ENCODE results near the gene RBMS3. TPM values are rescaled to one million over a fixed set of nuclear protein-coding genes. Genes with fewer than 3 reads are reported as not detected.

RBMS3 gene
- total RNA-seq, 2 experiments from 2014 or later: 0.38 to 0.63 TPM

GRCh38 chr3:29901097-29901496 lies 620.2 kb downstream of the RBMS3 start:
- no peaks in the 10 kb centered on the region for H3K27me3 Mint-ChIP-seq
- H3K9me3 Mint-ChIP-seq: no peaks in the 10 kb centered on the region
- no peak for DNase-seq
- POLR2A ChIA-PET: no interaction called here
- no peaks in the 10 kb centered on the region for H3K36me3 Mint-ChIP-seq (ENCODE audit: low read depth)
- H3K4me3 Mint-ChIP-seq: no peak overlapping the region
- H3K27ac Mint-ChIP-seq: no peak overlapping the region
- CTCF ChIA-PET: no interaction called here
- H3K4me1 Mint-ChIP-seq: no peaks in the 10 kb centered on the region

GRCh38 chr3:29903600-29903999 lies 622.7 kb downstream of the RBMS3 start:
- Mint-ChIP-seq H3K4me1 (no peaks in the 10 kb centered on the region), H3K27me3 (no peaks in the 10 kb centered on the region), H3K9me3 (no peaks in the 10 kb centered on the region), H3K36me3 (ENCODE audit: low read depth) (no peaks in the 10 kb centered on the region), H3K4me3 (no peak overlapping the region), H3K27ac (no peak overlapping the region)
- ChIA-PET CTCF (no interaction called here), POLR2A (no interaction called here)
- no peak for DNase-seq

GRCh38 chr3:29906906-29907305 lies 626.0 kb downstream of the RBMS3 start:
- ChIA-PET CTCF (no interaction called here), POLR2A (no interaction called here)
- no peaks in the 10 kb centered on the region for H3K4me1 Mint-ChIP-seq
- no peak overlapping the region for H3K27ac Mint-ChIP-seq
- H3K4me3 Mint-ChIP-seq: no peak overlapping the region
- no peak for DNase-seq
- H3K27me3 Mint-ChIP-seq: no peaks in the 10 kb centered on the region
- H3K36me3 Mint-ChIP-seq (ENCODE audit: low read depth): no peaks in the 10 kb centered on the region
- H3K9me3 Mint-ChIP-seq: no peaks in the 10 kb centered on the region

DNA sequence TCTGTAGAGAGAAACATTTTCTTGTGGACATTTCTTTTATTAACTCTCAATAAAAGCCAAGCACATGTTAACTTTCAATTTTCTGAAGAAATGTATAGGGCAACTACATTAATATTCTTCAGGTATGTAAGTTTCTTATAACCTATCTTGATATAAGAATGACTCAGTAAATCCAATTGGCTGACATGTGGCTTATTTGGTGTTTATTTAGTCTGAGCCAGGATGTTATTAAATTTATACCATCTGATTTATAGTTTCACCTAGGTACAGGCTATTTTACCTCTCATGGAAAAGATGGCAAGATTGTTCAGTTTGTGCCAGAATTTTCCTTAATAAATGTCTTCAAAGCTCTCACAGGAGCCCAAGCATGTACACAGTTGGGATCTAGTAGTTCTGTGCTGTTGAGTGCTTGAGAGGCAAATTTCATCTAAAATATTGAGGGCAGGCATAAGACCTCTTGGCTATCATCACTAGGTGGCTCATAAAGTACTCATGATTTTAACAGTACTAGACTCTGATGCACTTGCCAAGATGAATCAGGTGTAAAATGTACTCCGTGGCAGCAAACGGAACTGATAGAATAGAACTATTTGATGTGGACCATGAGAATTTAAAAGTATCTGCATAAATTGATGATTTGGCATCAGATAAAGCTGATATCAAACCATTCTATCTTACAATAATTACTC lies 631.9 kb downstream of the RBMS3 start:
- no peaks in the 10 kb centered on the region for H3K4me1 Mint-ChIP-seq
- ChIA-PET POLR2A (no interaction called here), CTCF (no interaction called here)
- no peaks in the 10 kb centered on the region for H3K36me3 Mint-ChIP-seq (ENCODE audit: low read depth)
- no peaks in the 10 kb centered on the region for H3K27me3 Mint-ChIP-seq
- H3K27ac Mint-ChIP-seq: no peak overlapping the region
- DNase-seq: no peak
- no peaks in the 10 kb centered on the region for H3K9me3 Mint-ChIP-seq
- no peak overlapping the region for H3K4me3 Mint-ChIP-seq

DNA sequence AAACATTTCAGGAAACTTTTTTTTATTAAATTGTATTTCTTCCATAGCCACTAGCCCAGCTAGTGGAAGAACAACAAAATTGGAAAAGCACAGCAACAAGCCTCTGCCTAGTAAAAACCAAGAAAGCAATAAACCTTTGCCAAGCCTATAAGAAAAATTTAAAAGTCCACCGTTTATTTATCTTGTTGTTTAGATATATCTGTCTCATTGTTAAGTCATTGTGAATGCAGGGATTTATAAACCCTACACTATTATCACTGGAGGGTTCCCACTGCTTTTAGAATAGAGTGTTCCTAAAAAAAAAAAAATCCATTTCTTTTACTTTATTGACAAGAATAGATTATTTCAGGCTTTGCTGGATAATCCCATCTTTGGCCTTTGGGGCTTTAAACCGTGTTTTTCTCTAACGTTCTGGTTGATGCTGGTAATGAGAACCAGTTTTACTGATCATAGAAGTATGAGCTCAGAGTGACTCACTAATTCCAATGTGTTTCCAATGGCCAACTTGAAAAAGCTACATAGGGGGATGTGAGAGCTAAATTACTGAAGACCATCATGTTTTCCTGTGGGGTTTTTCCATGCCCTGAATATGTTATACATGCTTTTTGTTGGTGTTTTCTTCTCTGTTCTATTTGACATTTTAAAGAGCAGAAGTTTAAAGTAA lies 634.1 kb downstream of the RBMS3 start:
- Mint-ChIP-seq H3K36me3 (ENCODE audit: low read depth) (no peaks in the 10 kb centered on the region), H3K9me3 (no peaks in the 10 kb centered on the region), H3K4me3 (no peak overlapping the region), H3K27ac (no peak overlapping the region), H3K4me1 (no peaks in the 10 kb centered on the region), H3K27me3 (no peaks in the 10 kb centered on the region)
- POLR2A ChIA-PET: no interaction called here
- DNase-seq: no peak
- CTCF ChIA-PET: no interaction called here

- Mint-ChIP-seq H3K4me1 (no peaks in the 10 kb centered on the region), H3K4me3 (no peak overlapping the region), H3K27ac (no peak overlapping the region), H3K36me3 (ENCODE audit: low read depth) (no peaks in the 10 kb centered on the region), H3K9me3 (no peaks in the 10 kb centered on the region), H3K27me3 (no peaks in the 10 kb centered on the region)
- DNase-seq: no peak
- ChIA-PET POLR2A (no interaction called here), CTCF (no interaction called here)
Measured at GRCh38 chr3:29919571-29919970, 638.7 kb downstream of the RBMS3 start.

DNA sequence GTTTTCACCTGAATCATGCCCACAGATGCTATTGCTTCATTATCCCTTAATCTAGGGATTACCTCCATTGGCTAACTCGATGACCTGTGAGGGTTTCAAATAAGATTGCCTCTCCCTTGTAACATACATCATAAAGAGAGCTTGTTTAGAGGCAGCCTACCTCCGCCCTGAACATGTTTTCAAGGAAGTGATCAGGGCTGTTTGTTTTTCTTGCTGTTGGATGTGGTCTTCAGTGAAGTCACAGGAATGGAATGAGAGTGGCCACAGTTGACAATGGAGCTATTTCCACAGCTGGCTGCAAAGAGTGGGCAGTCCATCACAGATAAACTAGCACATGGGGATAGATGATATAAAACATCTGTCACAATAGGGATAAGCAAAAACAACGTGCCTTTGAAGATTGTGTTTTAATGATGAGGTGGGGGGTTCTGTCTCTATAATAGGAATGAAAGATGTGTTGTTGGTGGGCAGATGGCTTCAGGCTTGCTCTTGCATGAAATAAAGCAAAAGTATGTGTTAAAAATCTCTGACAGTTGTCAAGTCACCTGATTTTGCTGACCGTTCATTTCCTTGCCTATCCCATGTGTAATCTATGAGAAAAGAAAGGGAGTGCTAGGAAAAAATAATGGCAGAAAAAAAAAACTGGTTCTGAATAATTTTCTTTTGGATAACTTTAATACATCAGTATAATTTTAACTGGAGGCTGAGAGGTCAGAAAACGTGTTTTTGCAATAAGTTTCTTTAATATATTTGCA lies 642.3 kb downstream of the RBMS3 start:
- ChIA-PET POLR2A (no interaction called here), CTCF (no interaction called here)
- Mint-ChIP-seq H3K27me3 (no peaks in the 10 kb centered on the region), H3K4me3 (no peak overlapping the region), H3K27ac (no peak overlapping the region), H3K36me3 (ENCODE audit: low read depth) (no peaks in the 10 kb centered on the region), H3K4me1 (no peaks in the 10 kb centered on the region), H3K9me3 (no peaks in the 10 kb centered on the region)
- DNase-seq: no peak

- Mint-ChIP-seq H3K27ac (no peak overlapping the region), H3K4me1 (no peaks in the 10 kb centered on the region), H3K4me3 (no peak overlapping the region), H3K27me3 (no peaks in the 10 kb centered on the region), H3K9me3 (no peaks in the 10 kb centered on the region), H3K36me3 (ENCODE audit: low read depth) (no peaks in the 10 kb centered on the region)
- POLR2A ChIA-PET: no interaction called here
- CTCF ChIA-PET: no interaction called here
- no peak for DNase-seq
Measured at GRCh38 chr3:29924783-29925561, 644.1 kb downstream of the RBMS3 start.

DNA sequence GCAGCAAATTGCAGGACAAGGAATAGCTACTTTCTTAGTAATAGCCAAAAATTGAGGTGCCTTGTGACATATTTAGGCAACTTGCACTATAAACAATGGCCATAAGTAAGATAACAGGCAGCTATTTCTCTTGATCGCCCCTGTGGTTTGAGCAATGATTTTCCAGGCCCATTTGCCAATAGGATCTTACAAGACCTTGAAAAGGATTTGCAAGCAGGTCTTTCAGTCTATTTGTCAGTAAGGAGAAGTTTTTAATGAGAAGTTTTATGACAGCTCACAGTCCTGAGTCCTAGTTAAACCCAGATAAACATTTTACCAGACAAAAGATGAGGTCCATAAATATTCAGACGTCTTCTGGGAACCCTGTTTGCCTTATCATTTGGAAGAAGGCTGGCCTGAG lies 645.5 kb downstream of the RBMS3 start:
- no peak for DNase-seq
- Mint-ChIP-seq H3K27me3 (no peaks in the 10 kb centered on the region), H3K4me1 (no peaks in the 10 kb centered on the region), H3K27ac (no peak overlapping the region), H3K4me3 (no peak overlapping the region), H3K36me3 (ENCODE audit: low read depth) (no peaks in the 10 kb centered on the region), H3K9me3 (no peaks in the 10 kb centered on the region)
- ChIA-PET POLR2A (no interaction called here), CTCF (no interaction called here)

- Mint-ChIP-seq H3K27me3 (peaks cover 3% of the 10 kb centered on the region), H3K4me3 (no peak overlapping the region), H3K27ac (no peak overlapping the region), H3K36me3 (ENCODE audit: low read depth) (no peaks in the 10 kb centered on the region), H3K4me1 (peaks cover 3% of the 10 kb centered on the region), H3K9me3 (no peaks in the 10 kb centered on the region)
- DNase-seq: no peak
- ChIA-PET POLR2A (no interaction called here), CTCF (no interaction called here)
Measured at GRCh38 chr3:29932696-29933325, 651.9 kb downstream of the RBMS3 start.

DNA sequence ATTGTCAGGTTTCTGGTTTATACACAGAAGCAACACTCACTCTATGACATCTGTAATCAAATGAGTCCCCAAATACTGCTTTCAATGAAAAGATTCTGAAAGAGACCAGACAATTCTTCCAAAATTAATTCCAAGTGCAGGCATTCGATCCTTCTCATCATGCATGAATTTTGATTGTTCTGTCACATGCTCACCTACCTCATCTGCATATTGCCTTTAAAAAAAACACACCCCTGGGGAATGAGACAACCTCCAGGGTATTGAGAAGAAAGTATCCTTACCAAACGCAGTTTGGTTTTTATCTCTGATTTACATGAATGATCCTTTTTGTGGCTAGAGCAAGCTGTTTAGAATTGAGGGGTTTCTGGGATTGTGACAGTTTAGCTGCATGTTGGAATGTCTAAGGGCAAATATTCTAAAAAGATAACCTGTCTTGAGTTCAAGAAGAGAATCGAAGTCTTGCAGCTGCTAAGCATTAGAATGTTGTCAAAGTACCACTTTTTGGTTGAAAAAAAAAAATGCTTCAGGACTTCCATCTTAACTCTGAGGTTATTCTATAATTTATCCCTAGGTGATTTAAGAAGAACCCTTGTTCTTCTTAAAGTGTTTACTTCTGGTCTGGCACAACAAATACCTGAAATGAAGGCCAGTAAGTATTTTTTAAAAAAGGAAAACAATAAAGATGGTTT lies 653.1 kb downstream of the RBMS3 start:
- Mint-ChIP-seq H3K4me1 (peaks cover 3% of the 10 kb centered on the region), H3K36me3 (ENCODE audit: low read depth) (no peaks in the 10 kb centered on the region), H3K27me3 (peaks cover 3% of the 10 kb centered on the region), H3K4me3 (no peak overlapping the region), H3K9me3 (no peaks in the 10 kb centered on the region), H3K27ac (no peak overlapping the region)
- no peak for DNase-seq
- CTCF ChIA-PET: no interaction called here
- POLR2A ChIA-PET: no interaction called here

DNA sequence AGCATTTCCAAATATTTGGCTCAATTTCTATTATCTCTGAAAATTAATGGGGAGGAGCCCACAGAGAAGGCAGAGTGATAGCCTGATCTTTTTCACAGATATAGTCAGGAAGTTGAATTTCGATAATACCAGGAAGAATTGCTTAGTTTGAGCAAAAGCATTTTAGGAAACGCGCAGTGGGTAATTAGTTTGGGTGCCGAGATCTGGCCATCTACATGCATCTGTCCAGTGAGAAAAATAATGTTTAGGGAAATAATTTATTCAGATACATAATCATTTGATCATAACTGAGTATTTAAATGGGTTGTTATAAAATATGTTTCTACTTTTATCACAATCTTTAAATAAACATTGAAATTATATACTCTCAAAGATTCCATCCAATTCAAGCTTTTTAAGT lies 653.9 kb downstream of the RBMS3 start:
- Mint-ChIP-seq H3K27ac (no peak overlapping the region), H3K4me1 (peaks cover 3% of the 10 kb centered on the region), H3K4me3 (no peak overlapping the region), H3K27me3 (peaks cover 4% of the 10 kb centered on the region), H3K36me3 (ENCODE audit: low read depth) (no peaks in the 10 kb centered on the region), H3K9me3 (no peaks in the 10 kb centered on the region)
- ChIA-PET POLR2A (no interaction called here), CTCF (no interaction called here)
- no peak for DNase-seq

DNA sequence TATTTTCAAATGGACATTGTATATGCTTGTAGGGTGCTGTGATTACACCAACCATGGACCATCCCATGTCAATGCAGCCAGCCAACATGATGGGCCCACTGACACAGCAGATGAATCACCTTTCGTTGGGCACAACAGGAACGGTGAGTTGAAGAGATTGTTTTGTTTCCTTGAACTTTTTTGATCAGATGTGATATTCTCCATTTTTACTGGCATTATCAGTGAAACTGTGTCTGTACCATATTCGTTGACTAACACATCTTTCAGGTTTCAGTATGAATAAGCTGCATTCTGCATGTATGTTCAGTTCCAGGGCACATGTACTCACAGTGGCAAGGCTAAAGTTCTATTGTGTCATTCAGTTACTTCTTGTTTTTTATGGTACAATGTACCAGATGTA lies 655.2 kb downstream of the RBMS3 start:
- ChIA-PET CTCF (no interaction called here), POLR2A (no interaction called here)
- DNase-seq: no peak
- no peaks in the 10 kb centered on the region for H3K9me3 Mint-ChIP-seq
- H3K36me3 Mint-ChIP-seq (ENCODE audit: low read depth): no peaks in the 10 kb centered on the region
- peaks cover 3% of the 10 kb centered on the region for H3K4me1 Mint-ChIP-seq
- H3K4me3 Mint-ChIP-seq: no peak overlapping the region
- H3K27ac Mint-ChIP-seq: no peak overlapping the region
- H3K27me3 Mint-ChIP-seq: peaks cover 10% of the 10 kb centered on the region
